ENCODE measurements around the gene SORT1.

SORT1 gene

DNA sequence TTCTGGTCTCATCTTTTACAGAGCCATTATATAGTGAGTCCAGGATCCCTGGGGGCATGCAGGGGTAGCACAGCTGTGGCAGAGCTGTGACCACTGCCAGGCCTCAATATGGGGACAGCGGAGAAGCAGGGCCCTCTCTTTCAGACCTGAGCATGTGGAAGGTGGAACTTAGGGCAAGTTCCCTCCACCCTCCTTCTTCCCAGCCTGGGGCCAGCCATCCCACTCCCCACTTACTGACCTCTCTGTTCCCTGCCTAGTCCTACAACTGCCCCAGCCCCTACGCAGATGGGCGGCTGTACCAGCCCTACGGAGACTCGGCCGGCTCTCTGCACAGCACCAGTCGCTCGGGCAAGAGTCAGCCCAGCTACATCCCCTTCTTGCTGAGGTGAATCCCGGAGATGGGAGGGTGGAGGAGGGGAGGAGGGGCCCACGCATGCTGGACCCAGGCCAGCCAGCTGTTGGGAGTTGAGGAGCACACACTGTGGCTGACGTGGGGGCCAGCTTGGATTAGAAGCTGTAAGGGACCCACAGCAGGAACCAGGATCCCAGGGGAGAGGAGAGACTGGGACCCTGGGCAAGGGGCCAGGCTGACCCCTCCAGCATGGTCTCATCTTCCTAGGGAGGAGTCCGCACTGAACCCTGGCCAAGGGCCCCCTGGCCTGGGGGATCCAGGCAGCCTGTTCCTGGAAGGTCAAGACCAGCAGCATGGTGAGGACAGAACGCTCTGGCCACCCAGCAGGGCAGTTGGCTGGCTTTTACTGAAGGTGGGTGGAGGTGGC is 125.5 kb downstream of the SORT1 start:
- DNase-seq (ENCODE audit: insufficient read length, low spot score) = no peak
- FAIRE-seq = no peak
- TF ChIP-seq, protein P1, sequence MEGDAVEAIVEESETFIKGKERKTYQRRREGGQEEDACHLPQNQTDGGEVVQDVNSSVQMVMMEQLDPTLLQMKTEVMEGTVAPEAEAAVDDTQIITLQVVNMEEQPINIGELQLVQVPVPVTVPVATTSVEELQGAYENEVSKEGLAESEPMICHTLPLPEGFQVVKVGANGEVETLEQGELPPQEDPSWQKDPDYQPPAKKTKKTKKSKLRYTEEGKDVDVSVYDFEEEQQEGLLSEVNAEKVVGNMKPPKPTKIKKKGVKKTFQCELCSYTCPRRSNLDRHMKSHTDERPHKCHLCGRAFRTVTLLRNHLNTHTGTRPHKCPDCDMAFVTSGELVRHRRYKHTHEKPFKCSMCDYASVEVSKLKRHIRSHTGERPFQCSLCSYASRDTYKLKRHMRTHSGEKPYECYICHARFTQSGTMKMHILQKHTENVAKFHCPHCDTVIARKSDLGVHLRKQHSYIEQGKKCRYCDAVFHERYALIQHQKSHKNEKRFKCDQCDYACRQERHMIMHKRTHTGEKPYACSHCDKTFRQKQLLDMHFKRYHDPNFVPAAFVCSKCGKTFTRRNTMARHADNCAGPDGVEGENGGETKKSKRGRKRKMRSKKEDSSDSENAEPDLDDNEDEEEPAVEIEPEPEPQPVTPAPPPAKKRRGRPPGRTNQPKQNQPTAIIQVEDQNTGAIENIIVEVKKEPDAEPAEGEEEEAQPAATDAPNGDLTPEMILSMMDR (IDR thresholded peaks at IDR 0.05; ENCODE audit: insufficient read depth, missing control alignments) = no peak

DNA sequence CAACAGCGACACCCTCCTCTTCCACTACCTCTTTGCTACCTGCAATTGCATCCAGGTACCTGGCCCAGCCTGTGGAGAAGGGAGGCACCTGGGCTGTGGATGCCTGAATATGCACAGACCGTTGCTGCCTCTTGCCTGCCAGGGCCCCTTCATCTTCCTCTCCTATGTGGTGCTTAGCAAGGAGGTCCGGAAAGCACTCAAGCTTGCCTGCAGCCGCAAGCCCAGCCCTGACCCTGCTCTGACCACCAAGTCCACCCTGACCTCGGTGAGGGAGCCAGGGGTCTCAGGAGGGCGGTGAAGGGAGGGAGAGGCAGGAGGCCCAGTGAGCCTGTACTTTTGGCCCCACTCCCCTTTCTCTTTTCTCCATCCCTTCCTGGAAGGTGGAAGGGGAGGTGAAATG is 126.3 kb downstream of the SORT1 start:
- no peak for DNase-seq (ENCODE audit: insufficient read length, low spot score)
- FAIRE-seq = no peak
- TF ChIP-seq, protein P1 (IDR thresholded peaks at IDR 0.05; ENCODE audit: insufficient read depth, missing control alignments) = no peak

DNA sequence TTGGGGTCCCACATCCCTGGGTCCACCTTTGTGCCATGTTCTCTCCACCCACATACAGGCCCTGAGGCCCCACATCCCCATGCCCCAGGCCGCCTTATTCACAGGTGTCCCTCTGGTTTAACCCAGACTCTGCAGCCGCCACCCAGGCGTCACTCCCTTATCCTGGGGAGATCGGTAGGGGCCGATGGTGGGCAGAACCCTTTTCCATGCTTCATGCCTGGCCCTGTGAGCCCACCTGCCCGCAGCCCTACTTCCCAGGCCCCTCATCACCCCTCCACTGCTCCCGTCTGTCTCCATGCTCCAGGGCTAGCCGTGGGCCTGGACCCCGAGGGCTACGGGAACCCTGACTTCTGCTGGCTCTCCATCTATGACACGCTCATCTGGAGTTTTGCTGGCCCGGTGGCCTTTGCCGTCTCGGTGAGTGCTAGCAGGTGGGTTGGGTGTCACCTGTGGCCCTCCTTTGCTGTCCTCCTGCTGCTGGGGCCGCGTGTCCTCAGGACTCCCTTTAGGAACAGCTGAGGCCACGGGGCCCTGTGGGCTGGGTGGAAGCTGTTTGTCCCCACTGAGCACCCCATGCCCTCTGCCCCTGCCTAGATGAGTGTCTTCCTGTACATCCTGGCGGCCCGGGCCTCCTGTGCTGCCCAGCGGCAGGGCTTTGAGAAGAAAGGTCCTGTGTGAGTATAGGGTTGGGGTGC is 126.9 kb downstream of the SORT1 start:
- FAIRE-seq = no peak

DNA sequence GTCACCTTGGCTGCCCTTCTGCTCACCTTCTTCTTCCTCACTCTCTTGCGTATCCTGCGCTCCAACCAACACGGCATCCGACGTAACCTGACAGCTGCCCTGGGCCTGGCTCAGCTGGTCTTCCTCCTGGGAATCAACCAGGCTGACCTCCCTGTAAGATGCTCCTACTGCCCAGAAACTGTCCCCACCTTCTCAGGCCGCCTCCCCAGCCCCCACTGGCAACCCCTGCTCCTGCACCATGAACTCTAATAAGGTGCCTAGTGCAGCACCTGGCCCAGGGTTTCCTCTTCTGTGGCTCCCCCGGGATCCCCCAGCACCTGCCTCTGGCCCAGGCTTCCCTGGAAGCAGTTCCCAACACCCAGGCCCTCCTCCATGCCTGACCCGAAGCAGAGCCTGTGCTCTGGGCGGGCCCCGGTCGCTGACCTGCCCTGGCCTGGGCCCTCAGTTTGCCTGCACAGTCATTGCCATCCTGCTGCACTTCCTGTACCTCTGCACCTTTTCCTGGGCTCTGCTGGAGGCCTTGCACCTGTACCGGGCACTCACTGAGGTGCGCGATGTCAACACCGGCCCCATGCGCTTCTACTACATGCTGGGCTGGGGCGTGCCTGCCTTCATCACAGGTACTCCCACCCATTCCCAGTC is 127.6 kb downstream of the SORT1 start:
- TF ChIP-seq, protein P1 (IDR thresholded peaks at IDR 0.05; ENCODE audit: insufficient read depth, missing control alignments) = no peak
- DNase-seq (ENCODE audit: insufficient read length, low spot score) = no peak
- FAIRE-seq = no peak

More for the DNA sequence above, 126.9 kb downstream of the SORT1 start:
- TF ChIP-seq, protein P1 (IDR thresholded peaks at IDR 0.05; ENCODE audit: insufficient read depth, missing control alignments) = no peak
- DNase-seq (ENCODE audit: insufficient read length, low spot score) = no peak

DNA sequence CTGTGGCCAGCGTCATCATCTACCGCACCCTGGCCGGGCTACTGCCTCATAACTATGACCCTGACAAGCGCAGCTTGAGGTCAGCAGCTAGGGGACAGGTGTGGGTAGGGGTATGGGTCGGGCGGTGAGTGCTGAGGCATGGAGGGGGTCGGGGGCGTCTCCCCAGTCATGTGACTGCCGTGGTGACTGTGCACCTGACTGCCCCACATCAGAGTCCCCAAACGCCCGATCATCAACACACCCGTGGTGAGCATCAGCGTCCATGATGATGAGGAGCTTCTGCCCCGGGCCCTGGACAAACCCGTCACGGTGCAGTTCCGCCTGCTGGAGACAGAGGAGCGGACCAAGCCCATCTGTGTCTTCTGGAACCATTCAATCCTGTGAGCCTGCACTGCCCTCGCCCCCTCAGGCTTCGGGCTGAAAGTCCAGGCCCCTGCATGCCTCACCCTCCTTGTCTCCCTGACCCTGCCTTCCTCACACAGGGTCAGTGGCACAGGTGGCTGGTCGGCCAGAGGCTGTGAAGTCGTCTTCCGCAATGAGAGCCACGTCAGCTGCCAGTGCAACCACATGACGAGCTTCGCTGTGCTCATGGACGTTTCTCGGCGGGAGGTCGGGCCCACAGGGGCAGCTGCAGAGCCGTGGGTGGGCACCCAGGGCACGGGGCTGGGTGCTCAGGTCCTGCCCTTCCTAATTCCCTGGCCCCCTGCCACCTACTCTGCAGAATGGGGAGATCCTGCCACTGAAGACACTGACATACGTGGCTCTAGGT is 128.3 kb downstream of the SORT1 start:
- TF ChIP-seq, protein P1 (IDR thresholded peaks at IDR 0.05; ENCODE audit: insufficient read depth, missing control alignments) = no peak
- DNase-seq (ENCODE audit: insufficient read length, low spot score) (no peak), FAIRE-seq (no peak)

DNA sequence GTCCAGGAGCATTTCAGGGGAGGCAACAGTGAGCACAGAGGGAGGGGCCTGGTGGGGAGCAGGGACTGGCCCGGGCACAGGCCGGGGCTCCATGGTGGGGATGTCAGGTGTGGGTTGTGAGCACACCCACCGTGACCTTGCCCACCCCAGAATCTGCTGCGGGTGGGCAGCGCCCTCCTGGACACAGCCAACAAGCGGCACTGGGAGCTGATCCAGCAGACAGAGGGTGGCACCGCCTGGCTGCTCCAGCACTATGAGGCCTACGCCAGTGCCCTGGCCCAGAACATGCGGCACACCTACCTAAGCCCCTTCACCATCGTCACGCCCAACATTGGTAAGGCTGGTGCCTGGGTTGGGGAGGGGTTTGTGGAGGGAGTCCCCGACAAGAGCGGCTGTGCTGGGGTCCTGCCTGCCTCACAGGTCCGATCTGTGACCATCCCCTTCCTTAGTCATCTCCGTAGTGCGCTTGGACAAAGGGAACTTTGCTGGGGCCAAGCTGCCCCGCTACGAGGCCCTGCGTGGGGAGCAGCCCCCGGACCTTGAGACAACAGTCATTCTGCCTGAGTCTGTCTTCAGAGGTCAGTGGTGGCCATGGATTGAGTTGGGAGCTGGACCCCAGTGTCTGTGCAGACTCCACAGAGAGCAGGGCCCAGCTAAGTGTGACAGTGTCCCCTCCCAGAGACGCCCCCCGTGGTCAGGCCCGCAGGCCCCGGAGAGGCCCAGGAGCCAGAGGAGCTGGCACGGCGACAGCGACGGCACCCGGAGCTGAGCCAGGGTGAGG is 129.1 kb downstream of the SORT1 start:
- no peak for DNase-seq (ENCODE audit: insufficient read length, low spot score)
- TF ChIP-seq, protein P1 (IDR thresholded peaks at IDR 0.05; ENCODE audit: insufficient read depth, missing control alignments) = no peak
- FAIRE-seq = no peak

All from D721Med (cell line).